Liver (tissue), 9 donors: Measurements from ENCODE around the gene FAM181A. TPM values are rescaled to one million over a fixed set of nuclear protein-coding genes. Genes with fewer than 3 reads are reported as not detected.

ENCODE experiments used
- DNase-seq: peaks from one replicate; pipeline ENCODE4 v3.0.0-alpha.2; 2017; ENCODE audit warnings: low spot score
- H3K27ac ChIP-seq, 2 donors: one replicate each; pipeline ENCODE4 v1.7.0; 2013; ENCODE audit warnings: inconsistent platforms in 2 of 2, low read length in 2 of 2, control low read depth in 1 of 2, low read depth in 1 of 2, mild to moderate bottlenecking in 1 of 2
- H3K27me3 ChIP-seq, 4 donors: one replicate each; pipeline versions ENCODE4 v1.6.1 to v1.7.0; 2013; ENCODE audit warnings: low read length in 3 of 4, inconsistent platforms in 1 of 4, mild to moderate bottlenecking in 1 of 4, moderate library complexity in 1 of 4; ENCODE audit not compliant: control insufficient read depth in 4 of 4, insufficient read depth in 4 of 4
- H3K36me3 ChIP-seq, 4 donors: one replicate each; pipeline versions ENCODE4 v1.6.1 to v1.7.0; 2013; ENCODE audit warnings: low read length in 3 of 4, mild to moderate bottlenecking in 3 of 4, low read depth in 1 of 4, moderate library complexity in 1 of 4; ENCODE audit not compliant: control insufficient read depth in 4 of 4, insufficient read depth in 3 of 4
- H3K4me1 ChIP-seq, 4 donors: one replicate each; pipeline versions ENCODE4 v1.6.1 to v1.7.0; 2013; ENCODE audit warnings: low read length in 3 of 4, mild to moderate bottlenecking in 3 of 4, moderate library complexity in 1 of 4; ENCODE audit not compliant: control insufficient read depth in 4 of 4, insufficient read depth in 4 of 4
- H3K4me3 ChIP-seq, 3 donors: one replicate each; pipeline versions ENCODE4 v1.6.1 to v1.7.0; 2013; ENCODE audit warnings: low read length in 3 of 3, control low read depth in 1 of 3, low read depth in 1 of 3, mild to moderate bottlenecking in 1 of 3
- H3K9ac ChIP-seq, 2 donors: one replicate each; pipeline ENCODE4 v1.7.0; 2013; ENCODE audit warnings: low read length in 2 of 2, mild to moderate bottlenecking in 2 of 2, moderate library complexity in 2 of 2, control low read depth in 1 of 2, low read depth in 1 of 2
- H3K9me3 ChIP-seq, 4 donors: one replicate each; pipeline versions ENCODE4 v1.6.1 to v1.7.0; 2013; ENCODE audit warnings: low read length in 3 of 4; ENCODE audit not compliant: control insufficient read depth in 4 of 4
- CTCF ChIP-seq: fragments of 150-350 bp; IDR thresholded peaks from 2 replicates; pipeline ENCODE4 v1.5.1; 2017; ENCODE audit warnings: improper control_type of control experiment, low read depth, low read length; ENCODE audit not compliant: missing input control
- EGR1 ChIP-seq, 2 donors: IDR thresholded peaks; 2 replicates each; pipeline ENCODE4 v1.6.1; 2016 to 2018; ENCODE audit warnings: antibody characterized with exemption in 2 of 2, low read depth in 2 of 2
- FOXA1 ChIP-seq: IDR thresholded peaks from 2 replicates; pipeline ENCODE4 v1.6.1; 2016; ENCODE audit warnings: antibody characterized with exemption
- FOXA2 ChIP-seq: IDR thresholded peaks from 2 replicates; pipeline ENCODE4 v1.6.1; 2016; ENCODE audit warnings: antibody characterized with exemption
- GABPA ChIP-seq, 2 donors: IDR thresholded peaks in 1 of 2; conservative IDR thresholded peaks in 1 of 2; 2 replicates each; pipeline ENCODE4 v1.6.1; 2016; ENCODE audit warnings: antibody characterized with exemption in 2 of 2, mild to moderate bottlenecking in 1 of 2, moderate library complexity in 1 of 2
- HNF4A ChIP-seq, 2 donors: conservative IDR thresholded peaks; 2 replicates each; pipeline ENCODE4 v1.6.1; 2016; ENCODE audit warnings: antibody characterized with exemption in 2 of 2, mild to moderate bottlenecking in 2 of 2
- HNF4G ChIP-seq: IDR thresholded peaks from 2 replicates; pipeline ENCODE4 v1.6.1; 2016; ENCODE audit warnings: antibody characterized with exemption
- JUND ChIP-seq, 2 donors: IDR thresholded peaks; 2 replicates each; pipeline ENCODE4 v1.6.1; 2016; ENCODE audit warnings: antibody characterized with exemption in 2 of 2
- MAX ChIP-seq: IDR thresholded peaks from 2 replicates; pipeline ENCODE4 v1.6.1; 2016; ENCODE audit warnings: antibody characterized with exemption
- NR2F2 ChIP-seq: IDR thresholded peaks from 2 replicates; pipeline ENCODE4 v1.6.1; 2016; ENCODE audit warnings: antibody characterized with exemption
- REST ChIP-seq: IDR thresholded peaks from 2 replicates; pipeline ENCODE4 v1.6.1; 2016; ENCODE audit warnings: antibody characterized with exemption, mild to moderate bottlenecking
- RXRA ChIP-seq, 2 donors: IDR thresholded peaks; 2 replicates each; pipeline ENCODE4 v1.6.1; 2017 to 2018; ENCODE audit warnings: antibody characterized with exemption in 2 of 2, mild to moderate bottlenecking in 1 of 2
- SP1 ChIP-seq: IDR thresholded peaks from 2 replicates; pipeline ENCODE4 v1.6.1; 2018; ENCODE audit warnings: antibody characterized with exemption, mild to moderate bottlenecking
- TAF1 ChIP-seq: conservative IDR thresholded peaks from 2 replicates; pipeline ENCODE4 v1.6.1; 2016; ENCODE audit warnings: antibody characterized with exemption, mild to moderate bottlenecking
- YY1 ChIP-seq: IDR thresholded peaks from 2 replicates; pipeline ENCODE4 v1.6.1; 2016; ENCODE audit warnings: antibody characterized with exemption, mild to moderate bottlenecking
- ZBTB33 ChIP-seq: IDR thresholded peaks from 2 replicates; pipeline ENCODE4 v1.6.1; 2016; ENCODE audit warnings: antibody characterized with exemption
- WGBS: extraction: QIAGEN DNeasy Blood & Tissue Kit; methylation state at CpG from one replicate; pipeline ENCODE4 v1.1.7; 2013; 5-methylcytosine and 5-hydroxymethylcytosine counted together
- polyA plus RNA-seq, 2 donors: library from polyadenylated mRNA; stranded (reverse) in 1 of 2; unstranded in 1 of 2; fragments of 200-250 nt in 1 of 2; fragments of >200 nt in 1 of 2; fragmentation: Nextera tagmentation in 1 of 2; extraction: Ambion mirVana in 1 of 2; gene quantifications; one replicate each; pipeline versions ENCODE4 v1.2.1 to v1.2.3, GENCODE V29; 2013 to 2015
- total RNA-seq, 2 donors: library from RNA; depleted of rRNA; stranded (reverse); fragments of >200 nt; gene quantifications; one replicate each; pipeline ENCODE4 v1.2.3, GENCODE V29; 2014
- donor health status: healthy.
- donor health status: healthy.
- donor health status: healthy.
- donor health status: healthy.
- donor health status: healthy.

Gene FAM181A
- total and polyA plus RNA-seq, 4 donors: not detected

GRCh38 chr14:93893661-93894261, 33.4 kb upstream of the FAM181A start:
- no peaks in the 10 kb centered on the region for H3K27me3 ChIP-seq
- H3K4me1 ChIP-seq: no peaks in the 10 kb centered on the region
- no peaks in the 10 kb centered on the region for H3K9me3 ChIP-seq
- no peaks in the 10 kb centered on the region for H3K36me3 ChIP-seq
- H3K27ac ChIP-seq: no peak overlapping the region
- no peak overlapping the region for H3K4me3 ChIP-seq
- H3K9ac ChIP-seq: no peak overlapping the region
- WGBS: 80% methylated on average over 12 of the region's 12 CpGs
- TF ChIP-seq HNF4G (no peak), CTCF (no peak), HNF4A (conservative IDR thresholded peaks at IDR 0.05) (no peak), JUND (IDR thresholded peaks at IDR 0.05) (no peak), TAF1 (no peak), MAX (no peak), GABPA (IDR thresholded peaks at IDR 0.05 in 1 of 2, conservative IDR thresholded peaks at IDR 0.05 in 1 of 2) (no peak), YY1 (no peak), RXRA (IDR thresholded peaks at IDR 0.05) (no peak), EGR1 (IDR thresholded peaks at IDR 0.05; ENCODE audit: low read depth in 2 of 2) (no peak), NR2F2 (no peak), SP1 (no peak), FOXA2 (no peak), REST (no peak), ZBTB33 (no peak)
- no peak for DNase-seq

- no peak for TF ChIP-seq RXRA (IDR thresholded peaks at IDR 0.05)
- TF ChIP-seq JUND (IDR thresholded peaks at IDR 0.05): no peak
- TF ChIP-seq REST: no peak
- TF ChIP-seq FOXA1: no peak
- TF ChIP-seq HNF4A (conservative IDR thresholded peaks at IDR 0.05): no peak
- H3K9ac ChIP-seq: no peak overlapping the region
- WGBS: 90% methylated on average over 9 of the region's 9 CpGs
- no peak for DNase-seq
- no peaks in the 10 kb centered on the region for H3K27me3 ChIP-seq
- no peak overlapping the region for H3K4me3 ChIP-seq
- H3K36me3 ChIP-seq: no peaks in the 10 kb centered on the region
- H3K9me3 ChIP-seq: no peaks in the 10 kb centered on the region
- H3K27ac ChIP-seq: no peak overlapping the region
- no peaks in the 10 kb centered on the region for H3K4me1 ChIP-seq
Measured at GRCh38 chr14:93895023-93895604, 32.0 kb upstream of the FAM181A start.
